Measurements from ENCODE around the gene BCLAF1.

Gene BCLAF1

GRCh38 chr6:136290410-136291010 is 864 bp upstream of the BCLAF1 start:
- peak; percentile 92 for DNase-seq (ENCODE audit: low read depth)
- peak; percentile 81 for TF ChIP-seq MAX (IDR thresholded peaks at IDR 0.05; ENCODE audit: low read depth, low read length)
- peak; percentile 75 for TF ChIP-seq MYC (IDR thresholded peaks at IDR 0.05; ENCODE audit: low read depth, low read length)
- TF ChIP-seq POLR2A (IDR thresholded peaks at IDR 0.05; ENCODE audit: extremely low read depth, insufficient read length), result no peak
- TF ChIP-seq, protein P1, sequence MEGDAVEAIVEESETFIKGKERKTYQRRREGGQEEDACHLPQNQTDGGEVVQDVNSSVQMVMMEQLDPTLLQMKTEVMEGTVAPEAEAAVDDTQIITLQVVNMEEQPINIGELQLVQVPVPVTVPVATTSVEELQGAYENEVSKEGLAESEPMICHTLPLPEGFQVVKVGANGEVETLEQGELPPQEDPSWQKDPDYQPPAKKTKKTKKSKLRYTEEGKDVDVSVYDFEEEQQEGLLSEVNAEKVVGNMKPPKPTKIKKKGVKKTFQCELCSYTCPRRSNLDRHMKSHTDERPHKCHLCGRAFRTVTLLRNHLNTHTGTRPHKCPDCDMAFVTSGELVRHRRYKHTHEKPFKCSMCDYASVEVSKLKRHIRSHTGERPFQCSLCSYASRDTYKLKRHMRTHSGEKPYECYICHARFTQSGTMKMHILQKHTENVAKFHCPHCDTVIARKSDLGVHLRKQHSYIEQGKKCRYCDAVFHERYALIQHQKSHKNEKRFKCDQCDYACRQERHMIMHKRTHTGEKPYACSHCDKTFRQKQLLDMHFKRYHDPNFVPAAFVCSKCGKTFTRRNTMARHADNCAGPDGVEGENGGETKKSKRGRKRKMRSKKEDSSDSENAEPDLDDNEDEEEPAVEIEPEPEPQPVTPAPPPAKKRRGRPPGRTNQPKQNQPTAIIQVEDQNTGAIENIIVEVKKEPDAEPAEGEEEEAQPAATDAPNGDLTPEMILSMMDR (IDR thresholded peaks at IDR 0.05; ENCODE audit: low read depth, low read length), result no peak
- peak overlapping the region; percentile 97 for H3K4me3 ChIP-seq (ENCODE audit: low read depth, low read length)

DNA sequence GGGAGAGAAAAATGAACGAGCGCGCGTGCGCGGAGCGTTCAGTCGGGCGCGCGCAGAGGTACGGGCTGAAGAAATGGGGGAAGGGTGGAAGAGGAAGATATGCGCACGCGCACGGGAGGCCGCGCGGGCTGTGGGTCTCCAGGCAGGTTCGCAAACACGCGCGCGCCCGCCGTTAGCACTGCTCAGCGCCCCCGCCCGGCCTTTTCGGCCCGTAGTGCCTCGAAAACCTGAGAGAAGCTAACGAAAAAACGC is 393 bp downstream of the BCLAF1 start:
- H3K4me3 ChIP-seq (ENCODE audit: low read depth, low read length), result peak overlapping the region; percentile 97
- TF ChIP-seq POLR2A (IDR thresholded peaks at IDR 0.05; ENCODE audit: extremely low read depth, insufficient read length) (no peak), MYC (IDR thresholded peaks at IDR 0.05; ENCODE audit: low read depth, low read length) (peak; percentile 70), MAX (IDR thresholded peaks at IDR 0.05; ENCODE audit: low read depth, low read length) (0 out of 2 replicates have a peak, but pooled peaks have one; percentile 4)
- TF ChIP-seq, protein P1 (IDR thresholded peaks at IDR 0.05; ENCODE audit: low read depth, low read length), result peak; percentile 0
- peak; percentile 93 for DNase-seq (ENCODE audit: low read depth)

- peak overlapping the region; percentile 97 for H3K4me3 ChIP-seq (ENCODE audit: low read depth, low read length)
- TF ChIP-seq, protein P1 (IDR thresholded peaks at IDR 0.05; ENCODE audit: low read depth, low read length), result no peak
- no peak for TF ChIP-seq POLR2A (IDR thresholded peaks at IDR 0.05; ENCODE audit: extremely low read depth, insufficient read length)
- TF ChIP-seq MAX (IDR thresholded peaks at IDR 0.05; ENCODE audit: low read depth, low read length), result no peak
- no peak; the same call in 1 of the 2 replicates for TF ChIP-seq MYC (IDR thresholded peaks at IDR 0.05; ENCODE audit: low read depth, low read length)
- DNase-seq (ENCODE audit: low read depth), result peak; percentile 68
Observed at GRCh38 chr6:136288566-136289326, 900 bp downstream of the BCLAF1 start.

DNA sequence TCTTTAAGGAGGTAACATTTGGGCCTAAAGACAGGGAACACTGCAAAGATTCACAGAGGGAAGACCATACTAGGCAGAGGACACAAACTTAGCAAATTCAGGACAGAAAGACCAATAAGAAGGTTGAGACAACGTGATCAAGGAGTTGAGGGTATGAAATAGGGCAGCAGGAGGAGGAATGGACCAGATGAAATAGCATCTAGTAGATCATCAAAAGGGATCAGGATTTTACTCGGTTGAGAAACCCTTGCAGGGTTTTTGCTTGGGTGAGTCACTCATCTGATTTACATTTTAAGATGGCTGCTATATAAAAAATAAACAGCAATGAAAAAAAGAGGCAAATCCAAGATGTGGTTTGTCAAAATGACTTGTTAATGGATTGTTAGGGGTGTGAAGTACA is 4.7 kb downstream of the BCLAF1 start:
- H3K4me3 ChIP-seq (ENCODE audit: low read depth, low read length), result peak overlapping the region; percentile 53
- DNase-seq (ENCODE audit: low read depth), result peak; percentile 44
- TF ChIP-seq, protein P1 (IDR thresholded peaks at IDR 0.05; ENCODE audit: low read depth, low read length), result no peak
- TF ChIP-seq POLR2A (IDR thresholded peaks at IDR 0.05; ENCODE audit: extremely low read depth, insufficient read length) (no peak), MAX (IDR thresholded peaks at IDR 0.05; ENCODE audit: low read depth, low read length) (no peak), MYC (IDR thresholded peaks at IDR 0.05; ENCODE audit: low read depth, low read length) (no peak)

DNA sequence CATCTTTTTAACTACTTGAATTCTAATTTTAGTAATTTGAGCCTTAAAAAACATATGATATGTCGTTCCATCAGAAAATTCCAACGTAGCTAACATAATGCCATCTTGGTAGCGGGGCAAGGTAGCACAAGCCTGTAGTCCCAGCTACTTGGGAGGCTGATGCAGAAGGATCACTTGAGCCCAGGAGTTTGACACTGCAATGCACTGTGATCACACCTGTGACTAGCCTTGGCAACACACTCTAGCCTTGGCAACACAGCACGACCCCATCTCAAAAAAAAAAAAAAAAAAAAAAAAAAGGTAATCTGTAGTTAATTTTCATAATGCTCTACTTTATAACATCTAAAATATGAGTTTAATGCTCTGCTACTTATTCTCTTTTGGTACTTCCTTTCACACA is 6.7 kb downstream of the BCLAF1 start:
- TF ChIP-seq POLR2A (IDR thresholded peaks at IDR 0.05; ENCODE audit: extremely low read depth, insufficient read length) (no peak), MAX (IDR thresholded peaks at IDR 0.05; ENCODE audit: low read depth, low read length) (no peak), MYC (IDR thresholded peaks at IDR 0.05; ENCODE audit: low read depth, low read length) (no peak)
- TF ChIP-seq, protein P1 (IDR thresholded peaks at IDR 0.05; ENCODE audit: low read depth, low read length), result no peak
- no peak for DNase-seq (ENCODE audit: low read depth)
- H3K4me3 ChIP-seq (ENCODE audit: low read depth, low read length), result peak overlapping the region; percentile 2

Data from NB4 (cell line).